ENCODE data around the gene MRPL11. TPM values are rescaled to one million over a fixed set of nuclear protein-coding genes. Genes with fewer than 3 reads are reported as not detected.

MRPL11 gene
- total RNA-seq, 1 donor from 2014 or later, result 58.7 TPM

DNA sequence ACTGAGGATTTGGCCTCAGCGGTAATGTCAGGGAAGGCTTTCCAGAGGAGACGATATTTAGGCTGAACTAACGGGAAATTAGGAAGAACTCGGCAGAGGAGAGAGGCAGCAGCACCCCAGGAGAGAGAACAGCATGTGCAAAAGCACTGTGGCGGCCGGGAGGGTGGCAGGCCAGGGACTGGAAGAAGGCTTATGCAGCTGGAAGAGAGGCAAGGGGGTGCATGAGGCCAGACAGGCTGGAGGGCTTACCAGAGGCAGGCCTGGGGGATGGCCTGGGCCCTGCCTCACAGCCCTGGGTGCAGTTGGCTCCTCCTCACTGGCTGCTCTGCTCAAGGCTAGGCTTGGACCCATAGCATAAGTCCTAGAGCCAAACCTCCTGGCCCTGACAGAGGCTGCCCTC is 25.5 kb downstream of the MRPL11 start:
- no peak for ATAC-seq
- no peak for DNase-seq (ENCODE audit: missing footprints)
- intact Hi-C loops (cut with DNase I), result no loop called here

DNA sequence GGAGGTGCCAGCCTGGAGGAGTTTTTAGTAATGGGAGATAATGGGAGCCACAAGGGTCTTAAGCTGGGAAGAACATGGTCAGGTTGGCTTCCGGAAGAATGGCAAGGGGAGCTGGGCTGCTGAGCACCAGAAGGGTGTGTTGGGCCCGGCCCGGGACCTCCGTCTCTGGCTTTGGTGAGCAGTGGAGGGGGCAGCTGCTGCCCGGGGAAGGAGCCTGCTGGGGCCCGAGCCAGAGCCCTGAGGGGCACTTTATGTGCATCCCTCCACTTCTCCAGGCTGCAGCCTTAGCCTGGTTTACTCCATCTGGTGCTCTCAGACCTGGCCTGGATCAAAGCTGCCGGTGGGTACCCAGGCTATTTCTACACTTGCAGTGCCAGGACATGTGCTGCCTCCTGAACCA is 26.5 kb downstream of the MRPL11 start:
- DNase-seq (ENCODE audit: missing footprints), result no peak
- intact Hi-C loops (cut with DNase I), result no loop called here
- no peak for ATAC-seq

DNA sequence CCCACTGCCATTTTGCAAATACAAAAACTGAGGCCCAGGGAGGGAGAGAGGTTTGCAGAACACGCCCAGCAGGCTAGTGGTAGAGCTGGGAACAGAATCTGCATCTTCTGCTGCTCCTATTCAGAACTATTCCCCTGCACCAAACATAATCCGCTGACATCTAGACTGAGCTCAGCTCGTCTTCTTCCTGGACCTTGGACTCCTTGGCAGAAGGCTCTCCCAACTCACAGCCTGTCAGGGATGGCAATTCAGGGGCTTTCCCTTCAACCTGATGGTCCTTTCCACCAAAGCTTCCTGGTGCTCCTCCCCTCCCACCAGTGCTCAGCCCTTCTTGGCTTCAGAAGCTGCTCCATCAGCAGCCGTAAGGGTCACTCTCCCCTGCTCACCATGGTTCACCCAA is 27.3 kb downstream of the MRPL11 start:
- intact Hi-C loops (cut with DNase I), result no loop called here
- ATAC-seq, result no peak
- DNase-seq (ENCODE audit: missing footprints), result no peak

DNA sequence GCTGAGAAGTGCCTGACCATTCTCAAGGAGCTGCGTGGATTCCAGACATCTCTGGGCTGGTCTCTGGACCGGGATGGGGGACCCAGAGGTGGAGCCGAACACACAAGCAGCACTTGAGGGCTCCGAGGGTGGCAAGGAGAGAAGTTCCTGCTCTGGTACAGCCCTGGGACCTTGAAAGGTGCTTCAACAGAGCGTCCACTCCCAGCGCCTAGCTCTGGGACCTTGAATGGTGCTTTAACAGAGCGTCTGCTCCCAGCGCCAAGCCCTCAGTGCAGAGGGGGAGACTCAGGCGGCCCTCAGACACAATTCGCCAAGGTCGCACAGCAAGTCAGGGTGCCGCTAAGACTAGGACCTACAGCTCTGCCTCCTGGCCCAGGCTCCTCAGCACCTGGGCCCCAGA is 28.5 kb downstream of the MRPL11 start:
- DNase-seq (ENCODE audit: missing footprints) (no peak), ATAC-seq (no peak)
- intact Hi-C loops (cut with DNase I), result no loop called here

DNA sequence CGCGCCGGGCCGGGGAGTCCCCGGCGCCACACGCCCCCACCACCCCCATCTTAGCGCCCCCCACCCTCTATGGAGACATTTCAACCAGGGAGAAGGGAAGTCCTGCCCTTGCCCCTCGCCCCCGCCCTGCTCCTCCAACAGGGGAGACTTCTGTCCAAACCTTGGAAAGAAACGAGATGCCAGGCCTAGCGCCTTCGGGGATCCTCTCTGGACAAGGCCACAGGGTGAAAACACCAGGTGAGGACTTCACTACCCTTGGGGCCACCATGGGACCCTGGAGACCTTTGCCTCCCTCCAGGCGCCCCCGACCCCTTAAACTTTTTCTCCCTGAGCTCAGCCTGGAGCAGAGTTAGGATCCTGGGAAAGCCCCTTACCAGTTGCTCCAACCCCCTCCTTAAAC is 29.4 kb downstream of the MRPL11 start:
- ATAC-seq (no peak), DNase-seq (ENCODE audit: missing footprints) (no peak)
- intact Hi-C loops (cut with DNase I), result loop anchor here (5.0 kb wide), 1 partner anchor 423 kb away; no protein-coding TSS in a partner anchor

DNA sequence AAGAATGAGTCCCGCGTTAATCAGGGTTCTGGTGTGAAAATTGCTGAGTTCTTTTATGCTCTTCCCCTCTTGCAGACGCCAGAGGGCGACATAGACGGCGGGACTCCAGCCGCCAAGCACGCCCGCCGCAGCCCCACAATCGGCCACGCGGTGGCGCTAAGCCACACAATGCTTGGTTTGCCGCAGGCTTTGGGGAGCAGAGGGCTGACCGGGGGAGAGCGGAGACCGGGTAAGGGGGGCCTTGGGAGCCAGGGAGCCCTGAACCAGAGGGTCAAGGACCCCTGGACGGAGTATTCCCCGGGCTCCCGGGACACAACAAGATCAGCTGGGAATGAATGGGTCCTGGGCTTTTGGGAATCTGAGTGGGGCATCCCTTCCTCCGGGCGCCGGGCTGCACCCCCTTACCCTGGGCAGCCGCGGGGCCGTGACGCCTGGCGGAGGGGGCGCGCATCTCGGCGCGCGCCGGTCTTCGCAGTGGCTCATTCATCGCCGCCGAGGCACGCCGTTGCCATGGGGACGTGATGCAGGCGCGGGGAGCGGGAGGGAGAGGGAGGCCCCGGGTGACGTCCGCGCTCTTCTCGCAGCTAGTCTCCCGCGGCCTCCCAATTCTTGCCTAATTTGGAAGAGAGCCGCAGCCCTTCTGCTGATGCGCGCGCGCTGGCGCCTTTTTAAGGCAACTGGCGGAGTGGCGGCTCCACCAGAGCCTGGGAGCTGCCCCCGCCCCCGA is 30.0 kb downstream of the MRPL11 start:
- DNase-seq (ENCODE audit: missing footprints), result peak; percentile 94
- intact Hi-C loops (cut with DNase I), result loop anchor here (1.0 to 5.0 kb wide), 3 partner anchors 22 to 424 kb away; no protein-coding TSS in a partner anchor
- ATAC-seq, result peak; percentile 92

DNA sequence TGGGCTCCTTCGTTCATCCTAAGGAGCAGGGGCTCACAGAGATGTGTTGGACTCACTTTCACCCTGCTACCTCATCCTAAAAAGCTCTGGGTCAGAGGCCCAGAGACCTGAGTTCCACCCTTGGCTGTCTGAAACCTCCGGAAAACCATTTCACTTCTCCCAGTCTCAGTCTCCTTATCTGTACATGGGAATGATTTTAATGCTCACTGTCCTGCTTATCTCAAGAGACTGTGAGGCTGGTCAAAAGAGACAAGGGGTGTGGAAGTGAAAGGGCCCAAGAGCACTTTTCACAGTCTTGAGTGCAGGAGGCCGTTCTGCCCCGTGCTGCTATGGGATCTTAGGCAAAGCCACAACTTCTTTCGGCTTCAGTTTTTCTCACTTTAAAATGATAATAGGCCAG is 31.0 kb downstream of the MRPL11 start:
- intact Hi-C loops (cut with DNase I), result loop anchor here (1.0 to 5.0 kb wide), 3 partner anchors 23 to 425 kb away; no protein-coding TSS in a partner anchor
- ATAC-seq (no peak), DNase-seq (ENCODE audit: missing footprints) (no peak)

DNA sequence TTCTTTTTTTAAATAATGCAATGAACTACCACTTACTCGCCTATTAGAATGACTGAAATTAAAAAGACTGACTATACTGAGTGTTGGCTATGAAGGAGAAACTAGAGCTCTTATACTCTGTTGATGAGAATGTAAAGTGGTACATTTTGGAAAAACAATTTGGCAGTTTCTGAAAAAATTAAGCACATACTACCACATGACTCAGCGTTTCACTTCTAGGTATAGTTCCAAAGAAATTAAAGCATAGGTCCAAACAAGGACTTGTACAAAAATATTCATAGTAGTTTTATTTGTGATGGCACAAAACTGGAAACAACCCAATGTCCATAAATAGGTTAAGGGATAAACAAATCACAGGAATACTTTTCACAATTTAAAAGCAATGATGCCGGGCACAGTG is 44.7 kb downstream of the MRPL11 start:
- ATAC-seq, result no peak
- DNase-seq (ENCODE audit: missing footprints), result no peak
- intact Hi-C loops (cut with DNase I), result no loop called here

DNA sequence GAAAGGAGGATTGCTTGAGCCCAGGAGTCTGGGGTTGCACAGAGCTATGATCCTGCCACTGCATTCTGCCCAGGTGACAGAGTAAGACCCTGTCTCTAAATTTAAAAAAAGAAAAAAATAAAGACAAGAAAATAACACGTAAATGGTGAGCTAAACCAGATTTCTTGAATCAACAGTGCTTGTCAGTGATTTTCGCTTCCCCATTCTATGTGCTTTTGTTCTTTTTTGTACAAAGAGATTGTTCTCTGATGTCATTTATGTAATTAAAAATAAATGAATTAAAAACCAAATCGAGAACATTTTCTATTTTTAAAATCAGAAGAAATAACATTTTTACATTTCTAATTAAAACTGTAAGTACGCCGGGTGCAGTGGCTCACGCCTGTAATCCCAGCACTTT is 47.3 kb downstream of the MRPL11 start:
- no peak for ATAC-seq
- no peak for DNase-seq (ENCODE audit: missing footprints)
- intact Hi-C loops (cut with DNase I), result no loop called here

DNA sequence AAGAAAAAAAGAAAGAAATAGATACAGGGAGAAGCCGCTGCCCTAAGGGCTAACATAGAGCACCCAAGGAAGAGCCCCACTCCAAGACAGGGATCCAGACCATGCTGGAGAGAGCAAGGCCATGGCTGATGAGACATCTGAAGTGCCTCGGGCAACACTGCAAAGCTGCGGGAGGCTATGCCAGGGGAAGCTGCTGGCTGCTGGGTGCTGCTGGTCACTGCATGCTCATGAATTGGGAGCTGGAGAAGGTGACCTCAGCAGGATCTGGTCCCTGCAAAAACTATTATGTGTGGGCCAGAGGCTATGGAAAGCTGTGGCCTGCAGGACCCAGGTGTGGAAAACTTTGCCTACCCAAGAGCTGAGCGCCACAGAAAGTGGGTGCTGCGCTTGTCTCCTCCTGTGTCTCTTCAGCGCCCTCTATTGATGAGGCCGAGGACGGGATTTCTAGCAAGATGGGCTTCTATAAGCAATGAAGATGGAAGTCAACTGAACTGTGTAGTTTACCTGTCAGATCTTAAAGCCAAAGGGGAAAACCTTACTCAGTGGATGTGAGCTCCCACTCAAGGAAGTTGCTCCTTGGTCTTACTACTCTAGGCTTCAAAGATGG is 49.8 kb downstream of the MRPL11 start:
- peak; percentile 56 for ATAC-seq
- DNase-seq (ENCODE audit: missing footprints), result no peak
- intact Hi-C loops (cut with DNase I), result loop anchor here (1.0 to 5.0 kb wide), 2 partner anchors 42 to 77 kb away; partner anchors contain the start of genes B4GAT1 and BRMS1

DNA sequence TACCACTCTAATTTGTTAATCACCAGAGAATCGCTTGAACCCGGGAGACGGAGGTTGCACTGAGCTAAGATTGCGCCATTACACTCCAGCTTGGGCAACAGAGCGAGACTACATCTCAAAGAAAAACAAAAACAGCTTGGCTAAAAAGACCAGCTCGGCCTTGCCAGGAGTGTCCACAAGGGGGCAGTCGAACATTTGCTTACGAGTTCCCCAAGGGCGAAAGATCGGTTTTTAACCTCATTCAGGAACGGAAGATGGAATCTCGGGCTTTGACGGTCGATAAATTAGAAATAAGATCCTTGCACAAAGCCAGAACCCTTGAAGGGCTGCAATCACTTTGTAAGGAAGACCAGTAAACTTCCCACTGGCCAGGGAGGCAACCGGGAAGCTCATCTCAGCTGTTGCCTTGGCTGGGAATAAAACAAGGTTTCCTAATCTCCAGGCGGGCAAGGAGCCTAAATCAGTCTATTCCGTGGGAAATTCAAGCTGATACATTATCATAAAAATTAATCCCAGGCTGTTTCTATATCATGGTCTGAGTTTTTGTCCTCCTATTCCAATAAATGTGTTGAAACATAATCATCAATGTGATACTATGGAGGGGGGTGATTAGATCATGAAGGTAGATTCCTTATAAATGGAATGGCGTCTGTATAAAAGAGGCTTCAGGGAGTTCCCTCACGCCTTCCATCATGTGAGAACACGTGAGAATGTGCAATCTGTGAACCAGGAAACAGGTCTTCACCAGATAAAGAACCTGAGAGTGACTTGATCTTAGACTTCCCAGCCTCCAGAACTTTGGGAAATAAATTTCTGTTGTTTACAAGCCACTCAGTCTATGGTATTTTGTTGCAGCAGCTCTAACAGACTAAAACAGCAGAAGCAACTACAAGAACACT is 52.2 kb downstream of the MRPL11 start:
- peak; percentile 79 for DNase-seq (ENCODE audit: missing footprints)
- intact Hi-C loops (cut with DNase I), result loop anchor here (5.0 kb wide), 1 partner anchor 39 kb away; the partner anchor contains the start of genes B4GAT1 and BRMS1
- peak; percentile 83 for ATAC-seq

Other genes starting within 250 kb of the MRPL11 start
- gene KLC2, start 181.1 kb downstream of the MRPL11 start, total RNA-seq, result 35.3 TPM
- gene RAB1B, start 170.2 kb downstream of the MRPL11 start, total RNA-seq, result 125 TPM
- not detected for gene CNIH2, start 160.7 kb downstream of the MRPL11 start, total RNA-seq
- gene YIF1A, start 149.7 kb downstream of the MRPL11 start, total RNA-seq, result 48.7 TPM
- gene TMEM151A, start 147.0 kb downstream of the MRPL11 start, total RNA-seq, result 0.14 TPM
- 26.7 TPM for gene CD248, start 121.8 kb downstream of the MRPL11 start, total RNA-seq
- 1.6 TPM for gene RIN1, start 102.4 kb downstream of the MRPL11 start, total RNA-seq
- 14.6 TPM for gene BRMS1, start 93.7 kb downstream of the MRPL11 start, total RNA-seq
- 49.0 TPM for gene B4GAT1, start 91.2 kb downstream of the MRPL11 start, total RNA-seq
- 16.8 TPM for gene SLC29A2, start 67.1 kb downstream of the MRPL11 start, total RNA-seq
- not detected for gene NPAS4, start 17.8 kb downstream of the MRPL11 start, total RNA-seq
- gene PELI3, start 28.1 kb upstream of the MRPL11 start, total RNA-seq, result 8.4 TPM
- gene DPP3, start 41.6 kb upstream of the MRPL11 start, total RNA-seq, result 15.8 TPM
- gene BBS1, start 71.8 kb upstream of the MRPL11 start, total RNA-seq, result 20.9 TPM
- 4.0 TPM for gene ZDHHC24, start 107.2 kb upstream of the MRPL11 start, total RNA-seq
- not detected for gene ACTN3, start 108.1 kb upstream of the MRPL11 start, total RNA-seq
- gene CTSF, start 129.8 kb upstream of the MRPL11 start, total RNA-seq, result 51.0 TPM
- gene CCDC87, start 154.2 kb upstream of the MRPL11 start, total RNA-seq, result 0.27 TPM
- gene CCS, start 154.3 kb upstream of the MRPL11 start, total RNA-seq, result 23.5 TPM
- 30.1 TPM for gene RBM14, start 177.8 kb upstream of the MRPL11 start, total RNA-seq
- 72.1 TPM for gene RBM4, start 199.9 kb upstream of the MRPL11 start, total RNA-seq
- 14.0 TPM for gene RBM4B, start 239.0 kb upstream of the MRPL11 start, total RNA-seq

All from Right ventricle myocardium inferior (tissue), 1 donor.